GM23248 (cell line): Measurements from ENCODE around the gene ELOVL5. TPM values are rescaled to one million over a fixed set of nuclear protein-coding genes. Genes with fewer than 3 reads are reported as not detected.

Experiments used
- DNase-seq: peaks from one replicate; pipeline ENCODE4 v3.0.0-alpha.2; 2015
- H2AFZ ChIP-seq: fragments of 200-600 bp; sonication (generic); 2 replicates; pipeline ENCODE4 v1.6.1; 2016; ENCODE audit warnings: antibody characterized with exemption
- H3F3A ChIP-seq: fragments of 200-600 bp; sonication (generic); 2 replicates; pipeline ENCODE4 v1.6.1; 2016; ENCODE audit warnings: mild to moderate bottlenecking, antibody characterized with exemption, mixed run types; ENCODE audit not compliant: insufficient read depth
- H3K27ac ChIP-seq: fragments of 200-600 bp; sonication (generic); 2 replicates; pipeline ENCODE4 v1.5.1; 2016; ENCODE audit warnings: mild to moderate bottlenecking
- H3K27me3 ChIP-seq: fragments of 200-600 bp; sonication (generic); replicated peaks from 2 replicates; pipeline ENCODE4 v1.6.1; 2016; ENCODE audit warnings: mild to moderate bottlenecking; ENCODE audit not compliant: insufficient read depth
- H3K36me3 ChIP-seq: fragments of 200-600 bp; sonication (generic); 2 replicates; pipeline ENCODE4 v1.6.1; 2016; ENCODE audit warnings: low read depth, mild to moderate bottlenecking
- H3K4me1 ChIP-seq: fragments of 200-600 bp; sonication (generic); 2 replicates; pipeline ENCODE4 v1.6.1; 2016; ENCODE audit warnings: mild to moderate bottlenecking; ENCODE audit not compliant: insufficient read depth
- H3K4me2 ChIP-seq: fragments of 200-600 bp; sonication (generic); one replicate; pipeline ENCODE4 v1.6.1; 2016; ENCODE audit warnings: mild to moderate bottlenecking; ENCODE audit not compliant: unreplicated experiment
- H3K4me3 ChIP-seq: fragments of 200-600 bp; sonication (generic); 2 replicates; pipeline ENCODE4 v1.5.1; 2016; ENCODE audit warnings: mild to moderate bottlenecking
- H3K79me2 ChIP-seq: fragments of 200-600 bp; sonication (generic); 2 replicates; pipeline ENCODE4 v1.6.1; 2016; ENCODE audit warnings: mild to moderate bottlenecking; ENCODE audit not compliant: insufficient read depth
- H3K9ac ChIP-seq: fragments of 200-600 bp; sonication (generic); 2 replicates; pipeline ENCODE4 v1.6.1; 2016; ENCODE audit warnings: mild to moderate bottlenecking
- H3K9me2 ChIP-seq: fragments of 200-600 bp; sonication (generic); 2 replicates; pipeline ENCODE4 v1.6.1; 2016; ENCODE audit warnings: mixed run types, mild to moderate bottlenecking, moderate library complexity; ENCODE audit not compliant: insufficient read depth
- H3K9me3 ChIP-seq: fragments of 200-600 bp; sonication (generic); one replicate; pipeline ENCODE4 v1.6.1; 2017; ENCODE audit warnings: low read depth
- H4K20me1 ChIP-seq: fragments of 200-600 bp; sonication (generic); 2 replicates; pipeline ENCODE4 v1.6.0; 2016; ENCODE audit not compliant: insufficient read depth
- EZH2 ChIP-seq: fragments of 200-600 bp; sonication (generic); IDR thresholded peaks from 2 replicates; pipeline ENCODE4 v1.6.1; 2018; ENCODE audit warnings: antibody characterized with exemption, mild to moderate bottlenecking; ENCODE audit not compliant: insufficient read depth, poor library complexity, severe bottlenecking
- EZH2phosphoT487 ChIP-seq: fragments of 200-600 bp; sonication (generic); IDR thresholded peaks from 2 replicates; pipeline ENCODE4 v1.6.1; 2018; ENCODE audit warnings: antibody characterized with exemption, moderate library complexity, mild to moderate bottlenecking, low read depth; ENCODE audit not compliant: insufficient read depth
- WGBS, 2 experiments: methylation state at CpG; one replicate each; pipeline ENCODE4 v1.1.6; 2015 to 2017; ENCODE audit warnings: low lambda C conversion rate in 2 of 2, low coverage in 1 of 2; ENCODE audit errors: missing lambda C conversion rate in 2 of 2; 5-methylcytosine and 5-hydroxymethylcytosine counted together
- in situ Hi-C: fragments of 300-500 bp; cut with MboI; formaldehyde crosslinking; loops from 2 replicates; pipeline ENCODE4 v1.15.0; 2020
- polyA plus RNA-seq: library from polyadenylated mRNA; unstranded; fragments of >200 nt; fragmentation: Nextera tagmentation; extraction: Ambion mirVana; gene quantifications from 2 replicates; pipeline ENCODE4 v1.2.1, GENCODE V29; 2016
- total RNA-seq: library from RNA; depleted of rRNA; stranded (reverse); fragments of >200 nt; shearing (Covaris generic); gene quantifications from 2 replicates; pipeline ENCODE4 v1.2.3, GENCODE V29; 2014

The ELOVL5 gene
- total and polyA plus RNA-seq, 2 experiments from 2014 or later = 70.8 to 87.3 TPM

DNA sequence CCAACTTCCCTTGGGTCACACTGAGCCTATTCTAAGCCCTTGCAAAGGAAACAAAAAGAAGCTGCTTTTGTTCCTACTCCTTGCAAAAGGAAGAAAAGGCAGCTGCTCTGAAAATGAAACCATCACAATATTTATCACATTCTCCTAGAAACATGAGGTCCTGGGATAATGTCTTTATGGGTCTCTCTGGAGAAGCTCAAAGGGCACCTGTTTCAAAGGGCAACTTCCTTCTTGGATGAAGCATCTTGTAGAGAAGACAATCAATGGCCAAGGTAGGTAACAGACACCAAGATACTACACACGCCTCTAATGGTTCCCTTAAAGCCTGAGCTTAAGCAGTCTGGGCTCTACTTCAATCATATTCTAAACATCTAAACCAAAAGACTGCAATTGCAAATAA, 10.4 kb downstream of the ELOVL5 start:
- no peak overlapping the region for H2AFZ ChIP-seq
- 91 to 100% methylated on average over 1 of the region's 1 CpG for WGBS, 2 experiments
- no peak overlapping the region for H3K9ac ChIP-seq
- H3K36me3 ChIP-seq = no peaks in the 10 kb centered on the region
- peaks cover 100% of the 10 kb centered on the region for H3K79me2 ChIP-seq
- H3K4me1 ChIP-seq = no peaks in the 10 kb centered on the region
- in situ Hi-C loops = no loop called here
- no peaks in the 10 kb centered on the region for H3K9me3 ChIP-seq
- H3K27ac ChIP-seq = no peak overlapping the region
- no peaks in the 10 kb centered on the region for H3K9me2 ChIP-seq
- H3F3A ChIP-seq = no peaks in the 10 kb centered on the region
- no peaks in the 10 kb centered on the region for H3K27me3 ChIP-seq
- no peak overlapping the region for H3K4me2 ChIP-seq
- DNase-seq = no peak
- no peak overlapping the region for H3K4me3 ChIP-seq
- TF ChIP-seq EZH2 (no peak), EZH2phosphoT487 (no peak)
- no peaks in the 10 kb centered on the region; the same call in 1 of the 2 replicates for H4K20me1 ChIP-seq

DNA sequence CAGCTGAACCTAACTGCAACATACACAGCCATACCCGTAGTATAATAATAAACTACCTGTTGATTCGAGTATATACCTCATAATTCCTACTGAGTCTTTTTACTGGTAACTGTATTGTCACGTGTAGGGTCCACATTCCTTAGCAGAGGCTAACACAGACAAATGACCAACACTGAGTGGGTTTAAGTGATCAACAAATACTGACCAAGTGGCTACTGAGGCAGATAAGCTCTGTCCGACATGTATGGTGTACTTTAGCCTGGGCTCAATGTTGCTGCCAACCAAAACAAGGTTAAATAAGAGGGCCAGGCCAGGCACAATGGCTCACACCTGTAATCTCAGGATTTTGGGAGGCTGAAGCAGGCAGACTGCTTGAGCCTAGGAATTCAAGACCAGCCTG, 12.7 kb downstream of the ELOVL5 start:
- Histone ChIP-seq H3K4me2 (no peak overlapping the region), H3K4me3 (no peak overlapping the region), H3K79me2 (peaks cover 100% of the 10 kb centered on the region), H3K27ac (no peak overlapping the region), H3K36me3 (no peaks in the 10 kb centered on the region), H3K27me3 (no peaks in the 10 kb centered on the region), H3K9me2 (no peaks in the 10 kb centered on the region), H3F3A (no peaks in the 10 kb centered on the region), H2AFZ (no peak overlapping the region), H3K9ac (no peak overlapping the region), H4K20me1 (no peaks in the 10 kb centered on the region; the same call in 1 of the 2 replicates), H3K9me3 (no peaks in the 10 kb centered on the region), H3K4me1 (no peaks in the 10 kb centered on the region)
- TF ChIP-seq EZH2phosphoT487 = no peak
- no peak for TF ChIP-seq EZH2
- DNase-seq = no peak
- WGBS, 2 experiments = 96 to 99% methylated on average over 4 of the region's 4 CpGs
- in situ Hi-C loops = no loop called here

DNA sequence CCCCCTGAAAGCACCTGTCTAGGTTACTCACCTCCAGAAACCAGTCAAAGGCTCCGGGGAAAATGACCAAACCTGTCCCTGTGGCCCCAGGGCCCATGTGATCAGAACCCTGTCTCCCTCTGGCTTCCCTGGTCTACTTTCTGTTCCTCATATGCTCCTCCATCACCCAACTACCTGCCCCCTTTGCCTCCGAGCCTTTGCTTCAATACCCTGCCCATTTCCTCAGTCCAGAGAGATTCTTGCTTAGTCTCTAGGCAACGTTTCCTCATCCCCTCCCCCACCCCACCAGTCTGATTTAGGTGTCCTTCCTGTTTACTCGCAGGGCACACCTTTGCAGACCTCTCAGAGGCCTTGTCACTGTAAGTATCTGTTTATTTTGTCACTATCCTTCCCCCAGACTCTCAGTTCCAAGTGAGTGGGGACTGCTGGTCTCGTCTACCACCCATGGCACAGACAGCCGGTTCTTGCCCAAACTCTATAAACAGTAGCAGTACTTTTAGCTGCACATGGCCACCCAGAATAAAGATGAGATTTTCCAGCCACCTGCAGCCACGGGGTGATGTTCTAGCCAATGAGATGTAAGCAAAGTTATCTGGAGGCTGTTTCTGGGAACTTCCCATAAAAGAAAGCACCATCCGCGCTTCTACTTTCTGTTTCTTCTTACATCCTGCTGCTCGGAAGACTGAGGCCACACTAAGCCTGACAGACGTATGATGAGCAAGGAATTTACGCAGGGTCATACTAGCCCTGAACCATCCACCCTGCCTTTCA, 13.3 kb downstream of the ELOVL5 start:
- H3K27me3 ChIP-seq = no peaks in the 10 kb centered on the region
- no peak for DNase-seq
- H3K4me2 ChIP-seq = no peak overlapping the region
- H3K79me2 ChIP-seq = peaks cover 100% of the 10 kb centered on the region
- H3K9ac ChIP-seq = no peak overlapping the region
- 77 to 80% methylated on average over 12 of the region's 12 CpGs for WGBS, 2 experiments
- H3K4me1 ChIP-seq = no peaks in the 10 kb centered on the region
- no peak overlapping the region for H3K27ac ChIP-seq
- H2AFZ ChIP-seq = no peak overlapping the region
- H4K20me1 ChIP-seq = no peaks in the 10 kb centered on the region; the same call in 1 of the 2 replicates
- H3K4me3 ChIP-seq = no peak overlapping the region
- in situ Hi-C loops = no loop called here
- no peak for TF ChIP-seq EZH2
- TF ChIP-seq EZH2phosphoT487 = no peak
- no peaks in the 10 kb centered on the region for H3K9me3 ChIP-seq
- H3K9me2 ChIP-seq = no peaks in the 10 kb centered on the region
- H3K36me3 ChIP-seq = no peaks in the 10 kb centered on the region
- H3F3A ChIP-seq = no peaks in the 10 kb centered on the region

DNA sequence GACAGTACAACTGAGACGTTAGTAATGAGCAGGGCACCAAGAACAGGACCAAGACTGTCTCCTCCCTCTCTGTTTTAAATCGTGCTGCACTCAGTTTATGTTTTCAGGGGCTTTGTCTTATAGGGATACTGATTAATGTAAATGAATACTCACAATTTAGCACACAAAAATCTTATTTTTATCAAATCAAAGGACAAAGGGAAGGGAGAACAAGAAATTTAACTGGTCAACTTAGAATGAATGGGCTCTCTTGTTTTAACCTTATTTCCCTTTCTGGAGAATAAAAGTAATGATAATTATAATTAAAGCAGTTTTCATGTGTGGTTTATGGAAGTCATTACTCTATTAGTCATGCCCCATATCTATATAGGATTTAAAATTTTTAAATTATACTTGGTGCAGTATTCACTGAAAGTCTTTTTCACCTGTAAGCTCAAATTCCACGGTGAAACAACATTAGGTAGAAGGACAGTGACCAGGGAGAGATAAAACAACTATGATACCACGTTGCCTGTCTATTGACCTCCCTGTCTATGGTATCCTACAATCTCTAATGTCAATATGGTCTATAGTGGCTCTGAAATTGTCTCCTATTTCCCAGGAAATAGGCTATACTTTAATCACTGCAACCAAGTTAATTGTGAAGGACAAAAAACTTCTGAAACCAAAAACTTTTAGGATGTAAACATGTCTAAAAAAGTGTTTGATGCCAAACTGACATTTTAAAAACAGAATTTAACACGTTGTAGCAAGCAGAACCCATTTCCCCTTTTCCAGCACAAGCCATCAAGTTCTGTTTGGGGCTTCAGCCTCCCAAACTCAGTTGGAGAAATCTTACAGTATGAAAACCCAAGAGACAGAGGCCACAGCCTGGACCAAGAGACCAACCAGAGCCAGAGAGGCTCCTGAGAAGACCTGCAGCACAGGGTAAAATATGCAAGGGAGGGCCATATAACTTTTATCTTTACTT, 15.0 kb downstream of the ELOVL5 start:
- 97 to 98% methylated on average over 5 of the region's 5 CpGs for WGBS, 2 experiments

More for the DNA sequence above, 15.0 kb downstream of the ELOVL5 start:
- H2AFZ ChIP-seq = no peak overlapping the region
- peaks cover 100% of the 10 kb centered on the region for H3K79me2 ChIP-seq
- no peak for DNase-seq
- no peak for TF ChIP-seq EZH2
- TF ChIP-seq EZH2phosphoT487 = no peak
- H3K4me2 ChIP-seq = no peak overlapping the region
- H3K9ac ChIP-seq = no peak overlapping the region
- H3K9me3 ChIP-seq = no peaks in the 10 kb centered on the region
- no peaks in the 10 kb centered on the region; the same call in 1 of the 2 replicates for H4K20me1 ChIP-seq
- H3K36me3 ChIP-seq = no peaks in the 10 kb centered on the region
- in situ Hi-C loops = no loop called here
- 0 out of 2 replicates have a peak, but pooled peaks cover 1% of the 10 kb centered on the region for H3F3A ChIP-seq
- H3K27ac ChIP-seq = no peak overlapping the region
- no peak overlapping the region for H3K4me3 ChIP-seq
- H3K27me3 ChIP-seq = no peaks in the 10 kb centered on the region
- H3K4me1 ChIP-seq = peaks cover 2% of the 10 kb centered on the region
- no peaks in the 10 kb centered on the region for H3K9me2 ChIP-seq
